Loucy (cell line): ENCODE data around the gene RRP1.

Experiments
- H2AFZ ChIP-seq: fragments of 200-600 bp; sonication (generic); 2 replicates; pipeline ENCODE4 v1.6.0; 2016; ENCODE audit warnings: antibody characterized with exemption, mild to moderate bottlenecking, low read length, moderate library complexity
- H3F3A ChIP-seq: fragments of 200-600 bp; 2 replicates; pipeline ENCODE4 v1.6.0; 2016; ENCODE audit warnings: antibody characterized with exemption, low read depth, mild to moderate bottlenecking
- H3K27me3 ChIP-seq: fragments of 200-600 bp; sonication (generic); 2 replicates; pipeline ENCODE4 v1.6.1; 2014; ENCODE audit warnings: low read length, mild to moderate bottlenecking; ENCODE audit not compliant: insufficient read depth, poor library complexity, severe bottlenecking
- H3K36me3 ChIP-seq: fragments of 200-600 bp; sonication (generic); 2 replicates; pipeline ENCODE4 v1.6.1; 2016; ENCODE audit warnings: low read length; ENCODE audit not compliant: insufficient read depth
- H3K4me1 ChIP-seq: fragments of 200-600 bp; sonication (generic); 2 replicates; pipeline ENCODE4 v1.5.1; 2014; ENCODE audit warnings: low read length, mild to moderate bottlenecking; ENCODE audit not compliant: insufficient read depth, poor library complexity, severe bottlenecking
- H3K4me2 ChIP-seq: fragments of 200-600 bp; sonication (generic); 2 replicates; pipeline ENCODE4 v1.6.0; 2014; ENCODE audit warnings: antibody characterized with exemption, low read length, low read depth, mild to moderate bottlenecking; ENCODE audit not compliant: poor library complexity, severe bottlenecking
- H3K4me3 ChIP-seq: fragments of 200-600 bp; sonication (generic); 2 replicates; pipeline ENCODE4 v1.5.1; 2014; ENCODE audit warnings: low read length, mild to moderate bottlenecking, mixed read lengths; ENCODE audit not compliant: poor library complexity, severe bottlenecking
- H3K79me2 ChIP-seq: fragments of 200-600 bp; sonication (generic); 2 replicates; pipeline ENCODE4 v1.6.1; 2014; ENCODE audit warnings: low read length; ENCODE audit not compliant: insufficient read depth
- H3K9ac ChIP-seq: fragments of 200-600 bp; sonication (generic); 2 replicates; pipeline ENCODE4 v1.6.0; 2014; ENCODE audit warnings: mild to moderate bottlenecking, low read depth, low read length, moderate library complexity; ENCODE audit not compliant: poor library complexity, severe bottlenecking
- H3K9me2 ChIP-seq: fragments of 200-600 bp; sonication (generic); replicated peaks from 2 replicates; pipeline ENCODE4 v1.6.1; 2016; ENCODE audit warnings: low read depth, low read length, mixed read lengths
- H3K9me3 ChIP-seq: fragments of 200-600 bp; sonication (generic); 2 replicates; pipeline ENCODE4 v1.6.1; 2014; ENCODE audit warnings: mild to moderate bottlenecking, antibody characterized with exemption, low read length, low read depth; ENCODE audit not compliant: insufficient read depth
- H4K20me1 ChIP-seq: fragments of 200-600 bp; sonication (generic); 2 replicates; pipeline ENCODE4 v1.6.0; 2014; ENCODE audit warnings: antibody characterized with exemption, low read length, mild to moderate bottlenecking; ENCODE audit not compliant: insufficient read depth, poor library complexity, severe bottlenecking
- CTCF ChIP-seq: fragments of 200-600 bp; sonication (generic); conservative IDR thresholded peaks from 2 replicates; pipeline ENCODE4 v1.5.1; 2014; ENCODE audit warnings: mild to moderate bottlenecking, antibody characterized with exemption, low read length
- EZH2phosphoT487 ChIP-seq: fragments of 200-600 bp; IDR thresholded peaks from 2 replicates; pipeline ENCODE4 v1.6.1; 2018; ENCODE audit warnings: antibody characterized with exemption, mild to moderate bottlenecking, moderate library complexity, borderline replicate concordance

Gene RRP1

GRCh38 chr21:43771199-43771675, 18.1 kb upstream of the RRP1 start:
- Histone ChIP-seq H3K27me3 (no peaks in the 10 kb centered on the region), H3K4me1 (peaks cover 8% of the 10 kb centered on the region), H3F3A (no peaks in the 10 kb centered on the region), H3K79me2 (peaks cover 26% of the 10 kb centered on the region), H3K4me3 (no peak overlapping the region), H4K20me1 (peaks cover 22% of the 10 kb centered on the region), H3K36me3 (peaks cover 11% of the 10 kb centered on the region; the same call in 1 of the 2 replicates), H2AFZ (no peak overlapping the region), H3K4me2 (no peak overlapping the region), H3K9me3 (no peaks in the 10 kb centered on the region), H3K9ac (no peak overlapping the region), H3K9me2 (no peaks in the 10 kb centered on the region)
- TF ChIP-seq EZH2phosphoT487 = no peak
- TF ChIP-seq CTCF = no peak

- H3K9ac ChIP-seq = no peak overlapping the region
- no peak for TF ChIP-seq CTCF
- no peak for TF ChIP-seq EZH2phosphoT487
- no peaks in the 10 kb centered on the region for H3F3A ChIP-seq
- no peaks in the 10 kb centered on the region for H3K9me3 ChIP-seq
- H2AFZ ChIP-seq = no peak overlapping the region
- no peaks in the 10 kb centered on the region for H3K27me3 ChIP-seq
- peaks cover 11% of the 10 kb centered on the region for H3K4me1 ChIP-seq
- no peak overlapping the region for H3K4me2 ChIP-seq
- no peaks in the 10 kb centered on the region for H3K9me2 ChIP-seq
- H3K4me3 ChIP-seq = no peak overlapping the region
- H3K79me2 ChIP-seq = peaks cover 31% of the 10 kb centered on the region
- H3K36me3 ChIP-seq = peaks cover 11% of the 10 kb centered on the region; the same call in 1 of the 2 replicates
- H4K20me1 ChIP-seq = peaks cover 22% of the 10 kb centered on the region
Observed at GRCh38 chr21:43771698-43772424, 17.5 kb upstream of the RRP1 start.

GRCh38 chr21:43772425-43772821, 17.0 kb upstream of the RRP1 start:
- H3F3A ChIP-seq = no peaks in the 10 kb centered on the region
- H3K4me3 ChIP-seq = no peak overlapping the region
- peaks cover 33% of the 10 kb centered on the region for H3K79me2 ChIP-seq
- H3K4me2 ChIP-seq = no peak overlapping the region
- H3K4me1 ChIP-seq = peaks cover 14% of the 10 kb centered on the region
- no peak overlapping the region for H2AFZ ChIP-seq
- TF ChIP-seq EZH2phosphoT487 (no peak), CTCF (no peak)
- no peaks in the 10 kb centered on the region for H3K9me2 ChIP-seq
- no peak overlapping the region for H3K9ac ChIP-seq
- H3K9me3 ChIP-seq = no peaks in the 10 kb centered on the region
- H3K36me3 ChIP-seq = peaks cover 11% of the 10 kb centered on the region; the same call in 1 of the 2 replicates
- H4K20me1 ChIP-seq = peaks cover 22% of the 10 kb centered on the region
- no peaks in the 10 kb centered on the region for H3K27me3 ChIP-seq
